Hematopoietic multipotent progenitor cell treated with erythropoietin and hydrocortisone succinate and interleukin-3 and kit ligand, for 8 days (in vitro differentiated cells): ENCODE measurements around the gene GDI2.

Experiments used
- DNase-seq: peaks from one replicate; pipeline ENCODE4 v3.0.0-alpha.2; 2015

Gene GDI2

GRCh38 chr10:5736591-5736990, 76.6 kb downstream of the GDI2 start:
- no peak for DNase-seq

- DNase-seq: no peak
These were observed 78.1 kb downstream of the GDI2 start for GRCh38 chr10:5735119-5735518.

- no peak for DNase-seq
These were observed 81.1 kb downstream of the GDI2 start for GRCh38 chr10:5732141-5732540.

DNA sequence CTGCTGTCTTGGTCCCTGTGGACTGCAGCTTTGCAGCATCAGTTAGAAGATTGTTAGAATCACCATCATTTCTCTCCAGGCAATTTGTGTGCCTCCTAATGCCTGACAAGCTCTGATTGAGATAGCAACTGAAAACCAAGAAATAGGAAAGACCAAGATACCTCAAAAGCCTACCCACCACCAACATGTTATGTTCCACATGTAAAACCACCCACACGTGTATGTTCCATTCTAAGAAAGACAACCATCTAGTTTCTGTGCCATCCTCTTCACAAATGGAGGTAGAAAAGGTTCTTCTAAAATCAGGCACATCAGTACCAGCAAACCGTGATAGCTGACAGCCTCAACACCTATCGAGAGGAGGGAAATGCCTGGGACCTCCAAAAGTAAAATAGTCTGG, 81.7 kb downstream of the GDI2 start:
- DNase-seq: no peak

GRCh38 chr10:5730766-5731165, 82.5 kb downstream of the GDI2 start:
- DNase-seq: no peak

GRCh38 chr10:5723692-5724091, 89.5 kb downstream of the GDI2 start:
- DNase-seq: no peak

- no peak for DNase-seq
These were observed 93.1 kb downstream of the GDI2 start for GRCh38 chr10:5720182-5720581.

DNA sequence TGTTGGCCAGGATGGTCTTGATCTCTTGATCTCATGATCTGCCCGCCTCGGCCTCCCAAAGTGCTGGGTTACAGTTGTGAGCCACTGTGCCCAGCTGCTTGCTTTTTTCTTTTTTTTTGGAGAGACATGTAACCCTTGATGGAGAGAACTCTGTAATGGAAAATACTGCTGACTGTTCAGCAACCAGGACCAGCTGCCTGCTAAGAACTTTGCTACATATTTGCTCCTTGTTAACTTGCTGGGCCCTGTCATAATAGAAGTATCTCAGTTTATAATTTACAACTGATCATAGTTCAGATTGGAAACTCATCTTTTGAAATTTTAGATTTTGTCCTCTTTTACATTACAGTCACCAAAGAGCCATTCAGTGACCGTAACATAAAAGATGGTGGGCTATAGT, 93.7 kb downstream of the GDI2 start:
- no peak for DNase-seq
